ENCODE results near the gene SPR.
"Not testable (repeated sequence)": the region's sequence is repeated elsewhere in the genome, so short reads cannot be mapped to it uniquely, and the experiment has no call there.

SPR gene

GRCh38 chr2:72897785-72898584 is 10.8 kb downstream of the SPR start:
- TF ChIP-seq, protein P1, sequence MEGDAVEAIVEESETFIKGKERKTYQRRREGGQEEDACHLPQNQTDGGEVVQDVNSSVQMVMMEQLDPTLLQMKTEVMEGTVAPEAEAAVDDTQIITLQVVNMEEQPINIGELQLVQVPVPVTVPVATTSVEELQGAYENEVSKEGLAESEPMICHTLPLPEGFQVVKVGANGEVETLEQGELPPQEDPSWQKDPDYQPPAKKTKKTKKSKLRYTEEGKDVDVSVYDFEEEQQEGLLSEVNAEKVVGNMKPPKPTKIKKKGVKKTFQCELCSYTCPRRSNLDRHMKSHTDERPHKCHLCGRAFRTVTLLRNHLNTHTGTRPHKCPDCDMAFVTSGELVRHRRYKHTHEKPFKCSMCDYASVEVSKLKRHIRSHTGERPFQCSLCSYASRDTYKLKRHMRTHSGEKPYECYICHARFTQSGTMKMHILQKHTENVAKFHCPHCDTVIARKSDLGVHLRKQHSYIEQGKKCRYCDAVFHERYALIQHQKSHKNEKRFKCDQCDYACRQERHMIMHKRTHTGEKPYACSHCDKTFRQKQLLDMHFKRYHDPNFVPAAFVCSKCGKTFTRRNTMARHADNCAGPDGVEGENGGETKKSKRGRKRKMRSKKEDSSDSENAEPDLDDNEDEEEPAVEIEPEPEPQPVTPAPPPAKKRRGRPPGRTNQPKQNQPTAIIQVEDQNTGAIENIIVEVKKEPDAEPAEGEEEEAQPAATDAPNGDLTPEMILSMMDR (IDR thresholded peaks at IDR 0.05; ENCODE audit: low read depth, low read length): no peak
- Histone ChIP-seq H3K4me3 (ENCODE audit: low read depth, low read length) (no peak overlapping the region), H3K36me3 (no peaks in the 10 kb centered on the region), H3K27me3 (no peaks in the 10 kb centered on the region; the same call in 1 of the 2 replicates), H3K9me3 (no peaks in the 10 kb centered on the region), H3K4me1 (no peaks in the 10 kb centered on the region)
- no peak for DNase-seq

DNA sequence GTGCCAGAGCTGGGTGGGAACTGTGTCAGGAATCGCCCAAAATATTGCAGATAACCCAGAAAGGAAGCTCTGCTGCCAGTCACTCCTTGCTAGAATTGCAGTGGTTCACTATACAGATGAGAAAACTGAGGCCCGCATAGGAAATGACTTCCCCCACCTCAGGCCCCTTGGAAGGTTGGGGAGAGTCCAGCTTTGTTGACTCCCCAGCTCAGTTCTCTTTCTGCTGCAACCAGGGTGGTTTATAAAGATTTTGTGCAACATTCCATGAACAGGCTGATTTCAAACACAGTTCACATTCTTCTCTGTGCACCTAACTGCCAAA is 11.3 kb downstream of the SPR start:
- TF ChIP-seq, protein P1 (IDR thresholded peaks at IDR 0.05; ENCODE audit: low read depth, low read length): no peak
- no peak for DNase-seq
- H3K4me1 ChIP-seq: no peaks in the 10 kb centered on the region
- H3K4me3 ChIP-seq (ENCODE audit: low read depth, low read length): no peak overlapping the region
- no peaks in the 10 kb centered on the region for H3K36me3 ChIP-seq
- no peaks in the 10 kb centered on the region for H3K9me3 ChIP-seq
- no peaks in the 10 kb centered on the region; the same call in 1 of the 2 replicates for H3K27me3 ChIP-seq

GRCh38 chr2:72900191-72900825 is 13.1 kb downstream of the SPR start:
- H3K36me3 ChIP-seq: no peaks in the 10 kb centered on the region
- H3K4me1 ChIP-seq: no peaks in the 10 kb centered on the region
- no peaks in the 10 kb centered on the region for H3K9me3 ChIP-seq
- TF ChIP-seq, protein P1 (IDR thresholded peaks at IDR 0.05; ENCODE audit: low read depth, low read length): no peak
- DNase-seq: no peak
- H3K4me3 ChIP-seq (ENCODE audit: low read depth, low read length): no peak overlapping the region
- peaks cover 3% of the 10 kb centered on the region; the same call in 1 of the 2 replicates for H3K27me3 ChIP-seq

DNA sequence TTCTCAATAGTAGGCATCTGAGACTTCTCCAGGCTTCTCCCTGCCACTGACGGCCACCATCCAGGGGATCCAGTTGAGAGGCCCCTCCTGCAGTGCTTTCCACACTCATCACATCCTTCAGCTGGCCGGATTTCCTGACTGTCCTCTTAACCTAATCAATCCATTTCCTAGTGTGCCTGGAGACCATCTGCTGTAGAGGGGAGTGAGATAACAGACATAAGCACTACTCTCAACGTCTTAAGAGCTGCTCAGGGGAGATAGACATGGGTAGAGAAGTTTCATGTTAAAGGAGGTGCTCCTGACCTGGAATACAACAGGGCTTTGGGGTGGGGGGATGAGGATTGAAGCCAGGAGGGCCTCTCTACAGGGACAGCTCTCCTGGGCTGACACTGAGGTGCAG is 14.2 kb downstream of the SPR start:
- TF ChIP-seq, protein P1 (IDR thresholded peaks at IDR 0.05; ENCODE audit: low read depth, low read length): no peak
- Histone ChIP-seq H3K27me3 (0 out of 2 replicates have a peak, but pooled peaks cover 6% of the 10 kb centered on the region), H3K4me3 (ENCODE audit: low read depth, low read length) (no peak overlapping the region), H3K9me3 (no peaks in the 10 kb centered on the region), H3K4me1 (no peaks in the 10 kb centered on the region), H3K36me3 (no peaks in the 10 kb centered on the region)
- no peak for DNase-seq

- DNase-seq; H3K4me1 ChIP-seq; H3K36me3 ChIP-seq; H3K4me3 ChIP-seq (ENCODE audit: low read depth, low read length); H3K9me3 ChIP-seq: not testable (repeated sequence)
- peaks cover 26% of the 10 kb centered on the region for H3K27me3 ChIP-seq
Measured at GRCh38 chr2:72907369-72907768, 20.2 kb downstream of the SPR start.

DNA sequence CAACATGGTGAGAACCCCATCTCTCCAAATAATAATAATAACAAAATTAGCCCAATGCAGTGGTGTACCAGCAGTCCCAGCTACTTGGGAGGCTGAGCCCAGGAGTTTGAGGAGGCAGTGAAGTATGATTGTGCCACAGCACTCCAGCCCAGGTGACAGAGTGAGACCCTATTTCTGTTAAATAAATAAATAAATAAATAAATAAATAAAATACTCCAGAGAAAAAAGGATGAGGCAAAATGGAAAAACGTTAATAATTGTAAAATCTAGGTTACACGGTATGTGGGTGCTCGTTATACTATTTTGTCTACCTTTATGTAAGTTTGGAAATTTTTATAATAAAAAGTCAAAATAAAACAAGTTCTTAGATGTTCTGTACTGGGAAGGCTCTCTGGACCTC is 21.5 kb downstream of the SPR start:
- peaks cover 39% of the 10 kb centered on the region for H3K27me3 ChIP-seq

More for the DNA sequence above, 21.5 kb downstream of the SPR start:
- TF ChIP-seq, protein P1 (IDR thresholded peaks at IDR 0.05; ENCODE audit: low read depth, low read length): no peak
- DNase-seq: no peak
- Histone ChIP-seq H3K36me3 (no peaks in the 10 kb centered on the region), H3K4me3 (ENCODE audit: low read depth, low read length) (no peak overlapping the region), H3K9me3 (no peaks in the 10 kb centered on the region), H3K4me1 (no peaks in the 10 kb centered on the region)
